RWPE2 (cell line): Measurements from ENCODE around the gene GRM2.

Source experiments
- ATAC-seq: fragments of 200-7000 bp; cut with Tn5 transposase; 3 replicates; pipeline ENCODE4 v1.9.1; 2021; ENCODE audit warnings: low read depth
- DNase-seq: peaks from one replicate; pipeline ENCODE4 v3.0.0-alpha.2; 2020; ENCODE audit warnings: low spot score
- H3K27ac ChIP-seq: fragments of 450-650 bp; 2 replicates; pipeline ENCODE4 v1.5.1; 2017; ENCODE audit warnings: mild to moderate bottlenecking; ENCODE audit not compliant: poor library complexity, severe bottlenecking
- H3K27me3 ChIP-seq: fragments of 250-450 bp; sonication (Bioruptor Pico); 2 replicates; pipeline ENCODE4 v1.5.1; 2021; ENCODE audit warnings: mild to moderate bottlenecking, moderate library complexity; ENCODE audit not compliant: insufficient read depth, poor library complexity, severe bottlenecking
- H3K36me3 ChIP-seq: fragments of 250-450 bp; sonication (Bioruptor Pico); 2 replicates; pipeline ENCODE4 v1.5.1; 2020; ENCODE audit warnings: low read depth, mild to moderate bottlenecking, moderate library complexity
- H3K4me1 ChIP-seq: fragments of 250-450 bp; sonication (Bioruptor Pico); 2 replicates; pipeline ENCODE4 v1.5.1; 2021; ENCODE audit warnings: mild to moderate bottlenecking, moderate library complexity; ENCODE audit not compliant: insufficient read depth, poor library complexity, severe bottlenecking
- H3K4me3 ChIP-seq: fragments of 250-450 bp; sonication (Bioruptor Pico); 2 replicates; pipeline ENCODE4 v1.5.1; 2021; ENCODE audit warnings: mild to moderate bottlenecking, moderate library complexity; ENCODE audit not compliant: severe bottlenecking
- H3K9me3 ChIP-seq: fragments of 250-450 bp; sonication (Bioruptor Pico); 2 replicates; pipeline ENCODE4 v1.5.1; 2021; ENCODE audit warnings: mild to moderate bottlenecking, moderate library complexity; ENCODE audit not compliant: severe bottlenecking
- TF ChIP-seq, protein P1 (sequence below): fragments of 450-650 bp; IDR thresholded peaks from one replicate; pipeline ENCODE4 v1.5.1; 2017; ENCODE audit warnings: mild to moderate bottlenecking, moderate library complexity; ENCODE audit not compliant: poor library complexity, severe bottlenecking

GRM2 gene

DNA sequence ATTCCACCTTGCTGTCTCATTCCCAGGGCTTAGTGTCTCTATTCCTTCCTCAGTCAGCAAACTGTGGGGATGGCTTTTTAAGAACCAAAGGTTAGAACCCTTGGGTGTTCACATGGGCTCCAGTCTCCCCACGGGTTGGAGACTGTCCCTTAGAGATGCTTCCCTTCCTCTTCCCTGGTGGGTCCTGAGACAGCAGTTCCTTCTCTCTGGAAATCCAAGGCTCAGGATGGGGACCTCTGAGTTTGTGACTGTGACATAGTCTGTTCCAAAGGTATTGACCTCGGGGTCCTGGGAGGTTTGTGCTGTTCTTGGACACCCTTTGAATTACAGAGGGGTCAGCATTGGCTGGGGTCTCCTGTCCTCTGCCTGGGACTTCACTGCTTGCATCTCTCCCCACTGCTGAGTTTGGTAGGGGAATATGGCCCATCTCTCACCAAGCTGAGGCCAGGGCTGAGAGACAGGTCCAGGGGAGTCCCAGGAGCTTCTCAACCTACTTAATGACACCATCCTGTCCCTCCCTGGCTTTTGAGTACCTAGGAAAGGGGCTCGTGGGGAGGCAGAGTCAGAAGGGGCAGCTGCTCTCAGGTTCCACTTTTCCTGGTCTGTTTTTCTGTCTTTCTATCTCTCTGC, 1.5 kb downstream of the GRM2 start:
- Histone ChIP-seq H3K27me3 (peaks cover 8% of the 10 kb centered on the region), H3K9me3 (no peaks in the 10 kb centered on the region)
- TF ChIP-seq, protein P1, sequence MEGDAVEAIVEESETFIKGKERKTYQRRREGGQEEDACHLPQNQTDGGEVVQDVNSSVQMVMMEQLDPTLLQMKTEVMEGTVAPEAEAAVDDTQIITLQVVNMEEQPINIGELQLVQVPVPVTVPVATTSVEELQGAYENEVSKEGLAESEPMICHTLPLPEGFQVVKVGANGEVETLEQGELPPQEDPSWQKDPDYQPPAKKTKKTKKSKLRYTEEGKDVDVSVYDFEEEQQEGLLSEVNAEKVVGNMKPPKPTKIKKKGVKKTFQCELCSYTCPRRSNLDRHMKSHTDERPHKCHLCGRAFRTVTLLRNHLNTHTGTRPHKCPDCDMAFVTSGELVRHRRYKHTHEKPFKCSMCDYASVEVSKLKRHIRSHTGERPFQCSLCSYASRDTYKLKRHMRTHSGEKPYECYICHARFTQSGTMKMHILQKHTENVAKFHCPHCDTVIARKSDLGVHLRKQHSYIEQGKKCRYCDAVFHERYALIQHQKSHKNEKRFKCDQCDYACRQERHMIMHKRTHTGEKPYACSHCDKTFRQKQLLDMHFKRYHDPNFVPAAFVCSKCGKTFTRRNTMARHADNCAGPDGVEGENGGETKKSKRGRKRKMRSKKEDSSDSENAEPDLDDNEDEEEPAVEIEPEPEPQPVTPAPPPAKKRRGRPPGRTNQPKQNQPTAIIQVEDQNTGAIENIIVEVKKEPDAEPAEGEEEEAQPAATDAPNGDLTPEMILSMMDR: no peak

GRCh38 chr3:51709004-51709420, 2.1 kb downstream of the GRM2 start:
- no peaks in the 10 kb centered on the region for H3K4me1 ChIP-seq
- TF ChIP-seq, protein P1: no peak
- ATAC-seq: no peak

More for the DNA sequence above, 1.5 kb downstream of the GRM2 start:
- DNase-seq: peak; percentile 8
- H3K4me3 ChIP-seq: no peak overlapping the region
- H3K27ac ChIP-seq: no peak overlapping the region
- no peaks in the 10 kb centered on the region for H3K36me3 ChIP-seq
- ATAC-seq: no peak
- H3K4me1 ChIP-seq: no peaks in the 10 kb centered on the region

DNA sequence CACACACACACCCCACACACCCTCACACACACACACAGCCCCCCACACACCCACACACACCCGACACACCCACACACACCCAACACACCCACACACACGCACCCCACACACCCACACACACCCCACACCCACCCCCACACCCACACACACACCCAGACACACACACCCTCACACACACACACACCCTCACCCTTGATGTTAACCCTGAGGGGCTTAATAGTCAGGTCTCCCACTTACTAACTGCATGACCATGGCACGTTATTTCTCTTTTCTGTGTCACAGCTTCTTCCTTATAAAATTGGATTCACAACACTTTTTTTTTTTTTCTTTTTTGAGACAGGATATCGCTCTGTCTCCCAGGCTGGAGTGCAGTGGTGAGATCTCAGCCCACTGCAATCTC, 2.8 kb downstream of the GRM2 start:
- TF ChIP-seq, protein P1: no peak
- Histone ChIP-seq H3K9me3 (no peaks in the 10 kb centered on the region), H3K4me1 (no peaks in the 10 kb centered on the region), H3K27me3 (peaks cover 8% of the 10 kb centered on the region), H3K27ac (no peak overlapping the region), H3K4me3 (no peak overlapping the region), H3K36me3 (no peaks in the 10 kb centered on the region)
- DNase-seq (peak; percentile 17), ATAC-seq (no peak)

More at GRCh38 chr3:51709004-51709420, 2.1 kb downstream of the GRM2 start:
- Histone ChIP-seq H3K36me3 (no peaks in the 10 kb centered on the region), H3K27ac (no peak overlapping the region), H3K27me3 (peaks cover 8% of the 10 kb centered on the region), H3K9me3 (no peaks in the 10 kb centered on the region), H3K4me3 (no peak overlapping the region)
- peak; percentile 53 for DNase-seq

DNA sequence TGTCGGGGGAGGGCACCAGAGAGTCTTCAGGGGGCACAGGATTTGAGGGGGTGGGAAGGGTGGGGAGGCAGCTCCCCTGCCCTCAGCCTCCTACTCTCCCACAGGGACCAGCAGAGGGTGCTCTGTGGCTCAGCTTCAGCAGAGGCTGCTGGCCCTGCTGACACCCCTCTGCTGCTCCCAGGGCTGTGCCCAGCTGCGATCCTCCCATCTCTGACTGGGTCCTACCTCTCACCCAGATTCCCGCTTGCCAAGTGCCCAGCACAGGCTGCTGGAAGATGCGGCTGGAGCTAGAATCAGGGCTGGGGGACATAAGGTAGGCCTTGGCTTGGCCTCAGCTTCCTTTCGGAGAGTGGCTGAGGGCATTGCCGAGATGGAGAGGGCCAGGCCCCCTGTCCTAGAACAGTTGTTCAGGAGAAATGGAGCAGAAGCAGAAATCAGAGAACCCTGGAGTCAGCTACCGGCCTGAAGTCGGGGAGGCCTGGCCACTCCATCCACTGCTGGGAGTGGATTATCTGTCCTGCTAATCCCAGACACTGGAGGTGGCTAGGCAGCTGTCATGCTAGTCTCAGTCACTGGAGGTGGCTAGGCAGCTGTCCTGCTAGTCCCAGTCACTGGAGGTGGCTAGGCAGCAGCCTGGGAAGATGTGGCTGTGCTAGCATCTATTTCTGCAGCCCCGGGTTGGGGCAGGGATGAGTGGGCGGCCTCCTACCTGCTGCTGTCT, 3.9 kb downstream of the GRM2 start:
- peaks cover 8% of the 10 kb centered on the region for H3K27me3 ChIP-seq
- no peaks in the 10 kb centered on the region for H3K9me3 ChIP-seq
- no peak overlapping the region for H3K27ac ChIP-seq
- no peaks in the 10 kb centered on the region for H3K4me1 ChIP-seq
- TF ChIP-seq, protein P1: no peak
- DNase-seq (peak; percentile 34), ATAC-seq (no peak)
- H3K4me3 ChIP-seq: no peak overlapping the region
- no peaks in the 10 kb centered on the region for H3K36me3 ChIP-seq
